ENCODE results near the gene IRX3.

DNA sequence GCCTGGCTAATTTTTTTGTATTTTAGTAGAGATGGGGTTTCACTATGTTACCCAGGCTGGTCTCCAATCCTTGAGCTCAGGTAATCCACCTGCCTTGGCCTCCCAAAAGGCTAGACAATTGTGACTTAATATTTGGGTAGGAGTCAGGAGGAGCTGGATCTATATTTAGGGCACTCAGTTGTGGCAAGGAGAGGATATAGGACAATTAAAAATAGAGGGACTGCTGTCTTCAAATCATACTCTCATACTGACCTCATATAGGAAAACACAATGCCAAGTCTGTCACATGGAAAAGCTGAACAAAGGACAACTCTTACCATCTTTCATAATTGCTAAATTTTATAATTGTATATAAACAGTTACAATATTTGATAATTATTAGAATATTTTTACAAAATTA lies 17.1 kb downstream of the IRX3 start:
- TF ChIP-seq EZH2 (IDR thresholded peaks at IDR 0.05) (no peak), POLR2AphosphoS5 (IDR thresholded peaks at IDR 0.05; ENCODE audit: borderline replicate concordance, low read depth, low read length) (no peak), FOXP2 (optimal IDR thresholded peaks at IDR 0.05; ENCODE audit: control extremely low read depth, extremely low read length, insufficient read depth) (no peak)

All from SK-N-MC (cell line).